B cell (primary cell): ENCODE measurements around the gene PKMYT1. TPM values are rescaled to one million over a fixed set of nuclear protein-coding genes. Genes with fewer than 3 reads are reported as not detected.

Source experiments
- polyA plus RNA-seq: library from polyadenylated mRNA; depleted of rRNA; stranded (reverse); fragments of >200 nt; gene quantifications from 2 replicates; pipeline ENCODE4 v1.2.3, GENCODE V29; 2012
- small RNA-seq: library from RNA; depleted of rRNA; stranded (forward); fragments of <200 nt; gene quantifications from one replicate; pipeline ENCODE3, GENCODE V24; 2012; ENCODE audit warnings: low replicate concordance, low read depth; ENCODE audit not compliant: insufficient read length
- total RNA-seq, 2 donors: library from RNA; stranded (reverse); fragments of 120-200 nt in 1 of 2; gene quantifications; 1 replicate in 1 of 2; 2 replicates in 1 of 2; pipeline versions ENCODE4 v1.2.3 to v1.2.4, GENCODE V29; 2013 to 2022

Gene PKMYT1
- total and polyA plus RNA-seq, 2 donors (not counting 1 experiment from before 2014, with no cell fraction given): 0.67 to 2.6 TPM

Small RNAs within 50 kb of the gene (small RNA-seq; reads per million reads assigned to genes)
- gene LINC00514: not detected

Other genes with a start within 250 kb of the PKMYT1 start
- gene SRRM2, start 227.8 kb downstream of the PKMYT1 start, total RNA-seq: 1,470 and 1,485 TPM in 2 replicates
- gene SRRM2, start 227.8 kb downstream of the PKMYT1 start, polyA plus RNA-seq: 1,588 and 1,879 TPM in 2 replicates
- gene ELOB, start 203.2 kb downstream of the PKMYT1 start, total RNA-seq: 84.4 and 93.1 TPM in 2 replicates
- gene ELOB, start 203.2 kb downstream of the PKMYT1 start, polyA plus RNA-seq: 73.1 and 136 TPM in 2 replicates
- gene PRSS33, start 192.9 kb downstream of the PKMYT1 start, total RNA-seq: not detected in 2 replicates
- not detected in 2 replicates for gene PRSS33, start 192.9 kb downstream of the PKMYT1 start, polyA plus RNA-seq
- gene PRSS41, start 182.0 kb downstream of the PKMYT1 start, total RNA-seq: not detected in 2 replicates
- gene PRSS41, start 182.0 kb downstream of the PKMYT1 start, polyA plus RNA-seq: not detected in 2 replicates
- gene PRSS21, start 163.2 kb downstream of the PKMYT1 start, total RNA-seq: 1.8 and 2.0 TPM in 2 replicates
- 4.3 and 5.8 TPM in 2 replicates for gene PRSS21, start 163.2 kb downstream of the PKMYT1 start, polyA plus RNA-seq
- gene ZG16B, start 150.1 kb downstream of the PKMYT1 start, total RNA-seq: not detected in 2 replicates
- gene ZG16B, start 150.1 kb downstream of the PKMYT1 start, polyA plus RNA-seq: not detected in 2 replicates
- not detected in 2 replicates for gene PRSS22, start 122.3 kb downstream of the PKMYT1 start, total RNA-seq
- not detected in 2 replicates for gene PRSS22, start 122.3 kb downstream of the PKMYT1 start, polyA plus RNA-seq
- 22.3 and 26.5 TPM in 2 replicates for gene FLYWCH2, start 97.2 kb downstream of the PKMYT1 start, total RNA-seq
- 18.7 and 24.1 TPM in 2 replicates for gene FLYWCH2, start 97.2 kb downstream of the PKMYT1 start, polyA plus RNA-seq
- gene FLYWCH1, start 68.5 kb downstream of the PKMYT1 start, total RNA-seq: 119 and 120 TPM in 2 replicates
- 43.0 and 78.3 TPM in 2 replicates for gene FLYWCH1, start 68.5 kb downstream of the PKMYT1 start, polyA plus RNA-seq
- 0.17 and 0.19 TPM in 2 replicates for gene KREMEN2, start 16.2 kb downstream of the PKMYT1 start, total RNA-seq
- 1.1 and 2.6 TPM in 2 replicates for gene KREMEN2, start 16.2 kb downstream of the PKMYT1 start, polyA plus RNA-seq
- gene PAQR4, start 11.1 kb downstream of the PKMYT1 start, total RNA-seq: 1.8 and 2.6 TPM in 2 replicates
- 1.8 and 2.8 TPM in 2 replicates for gene PAQR4, start 11.1 kb downstream of the PKMYT1 start, polyA plus RNA-seq
- not detected in 2 replicates for gene CLDN9, start 32.5 kb upstream of the PKMYT1 start, total RNA-seq
- 0.04 and 0.20 TPM in 2 replicates for gene CLDN9, start 32.5 kb upstream of the PKMYT1 start, polyA plus RNA-seq
- not detected in 2 replicates for gene CLDN6, start 37.7 kb upstream of the PKMYT1 start, total RNA-seq
- gene CLDN6, start 37.7 kb upstream of the PKMYT1 start, polyA plus RNA-seq: not detected in 2 replicates
- gene TNFRSF12A, start 39.9 kb upstream of the PKMYT1 start, total RNA-seq: 0.85 and 1.3 TPM in 2 replicates
- gene TNFRSF12A, start 39.9 kb upstream of the PKMYT1 start, polyA plus RNA-seq: 0.61 and 0.72 TPM in 2 replicates
- gene HCFC1R1, start 43.5 kb upstream of the PKMYT1 start, total RNA-seq: 17.9 and 19.1 TPM in 2 replicates
- gene HCFC1R1, start 43.5 kb upstream of the PKMYT1 start, polyA plus RNA-seq: 15.3 and 24.8 TPM in 2 replicates
- 25.3 and 28.5 TPM in 2 replicates for gene THOC6, start 43.6 kb upstream of the PKMYT1 start, total RNA-seq
- 52.2 and 63.9 TPM in 2 replicates for gene THOC6, start 43.6 kb upstream of the PKMYT1 start, polyA plus RNA-seq
- 0.20 TPM in 1 of 2 replicates, not detected in the other for gene BICDL2, start 56.5 kb upstream of the PKMYT1 start, total RNA-seq
- gene BICDL2, start 56.5 kb upstream of the PKMYT1 start, polyA plus RNA-seq: not detected in 2 replicates
- gene MMP25, start 66.1 kb upstream of the PKMYT1 start, total RNA-seq: 0.17 and 0.22 TPM in 2 replicates
- gene MMP25, start 66.1 kb upstream of the PKMYT1 start, polyA plus RNA-seq: 0.12 and 0.40 TPM in 2 replicates
- 2.0 and 2.3 TPM in 2 replicates for gene IL32, start 85.2 kb upstream of the PKMYT1 start, total RNA-seq
- gene IL32, start 85.2 kb upstream of the PKMYT1 start, polyA plus RNA-seq: 2.0 and 15.0 TPM in 2 replicates
- gene ZSCAN10, start 118.8 kb upstream of the PKMYT1 start, total RNA-seq: not detected in 2 replicates
- gene ZSCAN10, start 118.8 kb upstream of the PKMYT1 start, polyA plus RNA-seq: 0.36 TPM in 1 of 2 replicates, not detected in the other
- gene ZNF205, start 132.1 kb upstream of the PKMYT1 start, total RNA-seq: not detected in 2 replicates
- not detected in 2 replicates for gene ZNF205, start 132.1 kb upstream of the PKMYT1 start, polyA plus RNA-seq
- gene ZNF213, start 154.6 kb upstream of the PKMYT1 start, total RNA-seq: 7.2 and 9.5 TPM in 2 replicates
- gene ZNF213, start 154.6 kb upstream of the PKMYT1 start, polyA plus RNA-seq: 0.97 and 1.4 TPM in 2 replicates
- gene OR1F1, start 207.8 kb upstream of the PKMYT1 start, total RNA-seq: not detected in 2 replicates
- not detected in 2 replicates for gene OR1F1, start 207.8 kb upstream of the PKMYT1 start, polyA plus RNA-seq